ENCODE measurements around the gene FFAR3.
A peak's percentile ranks its signal among the peaks of the same experiment; 100 is the strongest.
"Not testable (repeated sequence)": the region's sequence is repeated elsewhere in the genome, so short reads cannot be mapped to it uniquely, and the experiment has no call there.

FFAR3 gene

GRCh38 chr19:35348911-35349611 lies 9.2 kb upstream of the FFAR3 start:
- Mint-ChIP-seq H3K27me3 (peaks cover 31% of the 10 kb centered on the region), H3K4me1 (peaks cover 25% of the 10 kb centered on the region), H3K36me3 (ENCODE audit: insufficient read depth) (peaks cover 8% of the 10 kb centered on the region), H3K27ac (ENCODE audit: low read depth) (no peak overlapping the region), H3K4me3 (no peak overlapping the region), H3K9me3 (no peaks in the 10 kb centered on the region)
- DNase-seq (ENCODE audit: low spot score in 2 of 2) (no peak), ATAC-seq (replicated peaks; ENCODE audit: extremely low read depth, poor library complexity, severe bottlenecking) (no peak)

GRCh38 chr19:35349614-35350521 lies 8.4 kb upstream of the FFAR3 start:
- Mint-ChIP-seq H3K27me3 (peaks cover 31% of the 10 kb centered on the region), H3K36me3 (ENCODE audit: insufficient read depth) (peaks cover 8% of the 10 kb centered on the region), H3K27ac (ENCODE audit: low read depth) (no peak overlapping the region), H3K4me3 (no peak overlapping the region), H3K9me3 (no peaks in the 10 kb centered on the region), H3K4me1 (peaks cover 25% of the 10 kb centered on the region)
- ATAC-seq (replicated peaks; ENCODE audit: extremely low read depth, poor library complexity, severe bottlenecking) (no peak), DNase-seq (ENCODE audit: low spot score in 2 of 2) (no peak)

- Mint-ChIP-seq H3K9me3 (no peaks in the 10 kb centered on the region), H3K36me3 (ENCODE audit: insufficient read depth) (peaks cover 8% of the 10 kb centered on the region), H3K4me3 (no peak overlapping the region), H3K27ac (ENCODE audit: low read depth) (peak overlapping the region; percentile 10), H3K4me1 (peaks cover 25% of the 10 kb centered on the region), H3K27me3 (peaks cover 27% of the 10 kb centered on the region)
- no peak for ATAC-seq (replicated peaks; ENCODE audit: extremely low read depth, poor library complexity, severe bottlenecking)
- no peak for DNase-seq (ENCODE audit: low spot score in 2 of 2)
These were observed 7.7 kb upstream of the FFAR3 start for GRCh38 chr19:35350591-35350990.

GRCh38 chr19:35351411-35352176 lies 6.7 kb upstream of the FFAR3 start:
- Mint-ChIP-seq H3K36me3 (ENCODE audit: insufficient read depth) (peaks cover 6% of the 10 kb centered on the region), H3K27ac (ENCODE audit: low read depth) (peak overlapping the region; percentile 10), H3K9me3 (no peaks in the 10 kb centered on the region), H3K4me3 (no peak overlapping the region), H3K27me3 (peaks cover 17% of the 10 kb centered on the region), H3K4me1 (peaks cover 22% of the 10 kb centered on the region)
- no peak for ATAC-seq (replicated peaks; ENCODE audit: extremely low read depth, poor library complexity, severe bottlenecking)
- DNase-seq (ENCODE audit: low spot score in 2 of 2) = no peak

- DNase-seq (ENCODE audit: low spot score in 2 of 2) (no peak), ATAC-seq (replicated peaks; ENCODE audit: extremely low read depth, poor library complexity, severe bottlenecking) (no peak)
- H3K9me3 Mint-ChIP-seq = no peaks in the 10 kb centered on the region
- peaks cover 12% of the 10 kb centered on the region for H3K27me3 Mint-ChIP-seq
- H3K4me1 Mint-ChIP-seq = peaks cover 17% of the 10 kb centered on the region
- no peak overlapping the region for H3K27ac Mint-ChIP-seq (ENCODE audit: low read depth)
- H3K4me3 Mint-ChIP-seq = no peak overlapping the region
- peaks cover 2% of the 10 kb centered on the region for H3K36me3 Mint-ChIP-seq (ENCODE audit: insufficient read depth)
These were observed 6.1 kb upstream of the FFAR3 start for GRCh38 chr19:35352177-35352447.

- Mint-ChIP-seq H3K9me3 (no peaks in the 10 kb centered on the region), H3K4me3 (no peak overlapping the region), H3K36me3 (ENCODE audit: insufficient read depth) (peaks cover 2% of the 10 kb centered on the region), H3K27me3 (peaks cover 9% of the 10 kb centered on the region), H3K27ac (ENCODE audit: low read depth) (no peak overlapping the region), H3K4me1 (peaks cover 11% of the 10 kb centered on the region)
- ATAC-seq (replicated peaks; ENCODE audit: extremely low read depth, poor library complexity, severe bottlenecking) (peak; percentile 49), DNase-seq (ENCODE audit: low spot score in 2 of 2) (peak; percentile 53 to 55)
These were observed 5.6 kb upstream of the FFAR3 start for GRCh38 chr19:35352448-35353304.

- no peak overlapping the region for H3K4me3 Mint-ChIP-seq
- DNase-seq (ENCODE audit: low spot score in 2 of 2) = no peak
These were observed 4.6 kb upstream of the FFAR3 start for GRCh38 chr19:35353635-35354034.

GRCh38 chr19:35354898-35355297 lies 3.4 kb upstream of the FFAR3 start:
- no peak for DNase-seq (ENCODE audit: low spot score in 2 of 2)
- H3K36me3 Mint-ChIP-seq (ENCODE audit: insufficient read depth) = peaks cover 2% of the 10 kb centered on the region
- no peak overlapping the region for H3K4me3 Mint-ChIP-seq
- ATAC-seq (replicated peaks; ENCODE audit: extremely low read depth, poor library complexity, severe bottlenecking) = peak; percentile 63
- H3K4me1 Mint-ChIP-seq = peaks cover 13% of the 10 kb centered on the region
- H3K27ac Mint-ChIP-seq (ENCODE audit: low read depth) = no peak overlapping the region
- H3K27me3 Mint-ChIP-seq = peaks cover 13% of the 10 kb centered on the region
- H3K9me3 Mint-ChIP-seq = no peaks in the 10 kb centered on the region

More at GRCh38 chr19:35353635-35354034, 4.6 kb upstream of the FFAR3 start:
- Mint-ChIP-seq H3K27me3 (peaks cover 13% of the 10 kb centered on the region), H3K9me3 (no peaks in the 10 kb centered on the region), H3K4me1 (peaks cover 13% of the 10 kb centered on the region), H3K27ac (ENCODE audit: low read depth) (no peak overlapping the region), H3K36me3 (ENCODE audit: insufficient read depth) (peaks cover 2% of the 10 kb centered on the region)
- no peak for ATAC-seq (replicated peaks; ENCODE audit: extremely low read depth, poor library complexity, severe bottlenecking)

GRCh38 chr19:35355791-35356460 lies 2.3 kb upstream of the FFAR3 start:
- Mint-ChIP-seq H3K27ac (ENCODE audit: low read depth) (peak overlapping the region; percentile 82), H3K27me3 (peaks cover 14% of the 10 kb centered on the region), H3K4me3 (no peak overlapping the region), H3K4me1 (peaks cover 13% of the 10 kb centered on the region), H3K36me3 (ENCODE audit: insufficient read depth) (no peaks in the 10 kb centered on the region), H3K9me3 (no peaks in the 10 kb centered on the region)
- DNase-seq (ENCODE audit: low spot score in 2 of 2) (no peak), ATAC-seq (replicated peaks; ENCODE audit: extremely low read depth, poor library complexity, severe bottlenecking) (no peak)

- H3K27ac Mint-ChIP-seq (ENCODE audit: low read depth); H3K9me3 Mint-ChIP-seq; H3K36me3 Mint-ChIP-seq (ENCODE audit: insufficient read depth); ATAC-seq (replicated peaks; ENCODE audit: extremely low read depth, poor library complexity, severe bottlenecking); DNase-seq (ENCODE audit: low spot score in 2 of 2); H3K4me3 Mint-ChIP-seq: not testable (repeated sequence)
- peaks cover 43% of the 10 kb centered on the region for H3K27me3 Mint-ChIP-seq
- H3K4me1 Mint-ChIP-seq = peaks cover 13% of the 10 kb centered on the region
These were observed 574 bp downstream of the FFAR3 start for GRCh38 chr19:35358834-35359233.

- Mint-ChIP-seq H3K4me1 (peaks cover 13% of the 10 kb centered on the region), H3K27me3 (peaks cover 48% of the 10 kb centered on the region)
- ATAC-seq (replicated peaks; ENCODE audit: extremely low read depth, poor library complexity, severe bottlenecking); H3K36me3 Mint-ChIP-seq (ENCODE audit: insufficient read depth); DNase-seq (ENCODE audit: low spot score in 2 of 2); H3K9me3 Mint-ChIP-seq; H3K27ac Mint-ChIP-seq (ENCODE audit: low read depth); H3K4me3 Mint-ChIP-seq: not testable (repeated sequence)
These were observed 1.1 kb downstream of the FFAR3 start for GRCh38 chr19:35359395-35359794.
